Keratinocyte (primary cell): ENCODE data around the gene NDP.

Experiments
- CTCF ChIP-seq, 3 experiments: IDR thresholded peaks in 1 of 3; conservative IDR thresholded peaks in 1 of 3; optimal IDR thresholded peaks in 1 of 3; 2 replicates in 2 of 3; 3 replicates in 1 of 3; pipeline versions ENCODE3 to v1.5.1; 2011; ENCODE audit warnings: low read length in 3 of 3, mild to moderate bottlenecking in 3 of 3, moderate library complexity in 2 of 3, control low read depth in 1 of 3, inconsistent platforms in 1 of 3; ENCODE audit not compliant: insufficient read depth in 2 of 3; ENCODE audit errors: extremely low read depth in 1 of 3
- EZH2 ChIP-seq: IDR thresholded peaks from one replicate; pipeline ENCODE4 v1.6.1; 2012; ENCODE audit warnings: inconsistent platforms, mild to moderate bottlenecking, low read length, moderate library complexity

GRCh38 chrX:44020693-44021092, 47.5 kb upstream of the NDP start:
- no peak for TF ChIP-seq CTCF (optimal IDR thresholded peaks at IDR 0.05 in 1 of 3, IDR thresholded peaks at IDR 0.05 in 1 of 3, conservative IDR thresholded peaks at IDR 0.05 in 1 of 3; ENCODE audit: extremely low read depth in 1 of 3, insufficient read depth in 2 of 3, low read length in 3 of 3)
- TF ChIP-seq EZH2, result no peak
